H9 (cell line): ENCODE data around the gene PHF11. TPM values are rescaled to one million over a fixed set of nuclear protein-coding genes. Genes with fewer than 3 reads are reported as not detected.

Source experiments
- DNase-seq: peaks from one replicate; pipeline ENCODE4 v3.0.0-alpha.2; 2017
- H2AFZ ChIP-seq: one replicate; pipeline ENCODE4 v1.6.1; 2013; ENCODE audit warnings: mild to moderate bottlenecking, low read length, control low read depth, moderate library complexity
- H2AK5ac ChIP-seq: 2 replicates; pipeline ENCODE4 v1.6.1; 2013; ENCODE audit warnings: low read length, control low read depth, mixed read lengths; ENCODE audit not compliant: insufficient read length
- H2BK120ac ChIP-seq: one replicate; pipeline ENCODE4 v1.6.1; 2013; ENCODE audit warnings: low read depth, mild to moderate bottlenecking, low read length, control low read depth, inconsistent platforms; ENCODE audit not compliant: poor library complexity, severe bottlenecking
- H2BK12ac ChIP-seq: 2 replicates; pipeline ENCODE4 v1.6.1; 2013; ENCODE audit warnings: low read length, control low read depth, mixed read lengths, low read depth; ENCODE audit not compliant: insufficient read length
- H2BK15ac ChIP-seq: 2 replicates; pipeline ENCODE4 v1.6.1; 2013; ENCODE audit warnings: low read depth, low read length, control low read depth
- H2BK20ac ChIP-seq: one replicate; pipeline ENCODE4 v1.6.1; 2013; ENCODE audit warnings: low read depth, mild to moderate bottlenecking, low read length, control low read depth, inconsistent platforms; ENCODE audit not compliant: poor library complexity, severe bottlenecking
- H2BK5ac ChIP-seq: 2 replicates; pipeline ENCODE4 v1.6.1; 2013; ENCODE audit warnings: low read length, control low read depth, mixed read lengths; ENCODE audit not compliant: insufficient read length
- H3K14ac ChIP-seq: 2 replicates; pipeline ENCODE4 v1.6.1; 2013; ENCODE audit warnings: low read length, control low read depth; ENCODE audit not compliant: insufficient read depth
- H3K18ac ChIP-seq: 2 replicates; pipeline ENCODE4 v1.6.1; 2013; ENCODE audit warnings: low read depth, mild to moderate bottlenecking, mixed read lengths, low read length, control low read depth; ENCODE audit not compliant: insufficient read length
- H3K23ac ChIP-seq: 2 replicates; pipeline ENCODE4 v1.6.1; 2013; ENCODE audit warnings: low read length, control low read depth, mixed read lengths, low read depth; ENCODE audit not compliant: insufficient read length
- H3K23me2 ChIP-seq: 2 replicates; pipeline ENCODE4 v1.6.1; 2013; ENCODE audit warnings: low read depth, mild to moderate bottlenecking, mixed read lengths, low read length, control low read depth; ENCODE audit not compliant: insufficient read length, poor library complexity, severe bottlenecking
- H3K27ac ChIP-seq: 2 replicates; pipeline ENCODE4 v1.5.1; 2013; ENCODE audit warnings: low read length, control low read depth, mixed read lengths, low read depth; ENCODE audit not compliant: insufficient read length
- H3K27me3 ChIP-seq: 2 replicates; pipeline ENCODE4 v1.6.1; 2013; ENCODE audit warnings: low read length, control low read depth, inconsistent platforms; ENCODE audit not compliant: insufficient read depth
- H3K4ac ChIP-seq: 2 replicates; pipeline ENCODE4 v1.6.1; 2013; ENCODE audit warnings: low read depth, mild to moderate bottlenecking, control low read depth, inconsistent platforms, low read length, moderate library complexity
- H3K4me1 ChIP-seq: 2 replicates; pipeline ENCODE4 v1.6.1; 2013; ENCODE audit warnings: low read length, control low read depth, inconsistent platforms; ENCODE audit not compliant: insufficient read depth
- H3K4me2 ChIP-seq: 2 replicates; pipeline ENCODE4 v1.6.1; 2013; ENCODE audit warnings: low read length, control low read depth, mixed read lengths; ENCODE audit not compliant: insufficient read length, insufficient read depth
- H3K56ac ChIP-seq: 2 replicates; pipeline ENCODE4 v1.6.1; 2013; ENCODE audit warnings: low read depth, mild to moderate bottlenecking, mixed read lengths, low read length, control low read depth; ENCODE audit not compliant: insufficient read length
- H3K79me1 ChIP-seq: 2 replicates; pipeline ENCODE4 v1.6.1; 2013; ENCODE audit warnings: low read depth, mild to moderate bottlenecking, moderate library complexity, low read length, control low read depth, inconsistent platforms; ENCODE audit not compliant: insufficient read depth, poor library complexity, severe bottlenecking
- H3K79me2 ChIP-seq: 2 replicates; pipeline ENCODE4 v1.6.1; 2013; ENCODE audit warnings: low read length, control low read depth, inconsistent platforms; ENCODE audit not compliant: insufficient read depth
- H3K9ac ChIP-seq: 2 replicates; pipeline ENCODE4 v1.6.1; 2013; ENCODE audit warnings: low read length, control low read depth, mixed read lengths; ENCODE audit not compliant: insufficient read length; ENCODE audit errors: extremely low read depth
- H3K9me3 ChIP-seq: one replicate; pipeline ENCODE4 v1.6.1; 2013; ENCODE audit warnings: low read depth, low read length, inconsistent platforms; ENCODE audit not compliant: control insufficient read depth
- H3T11ph ChIP-seq: one replicate; pipeline ENCODE4 v1.6.1; 2013; ENCODE audit warnings: mild to moderate bottlenecking, low read length, control low read depth, inconsistent platforms
- H4K20me1 ChIP-seq: one replicate; pipeline ENCODE4 v1.6.1; 2013; ENCODE audit not compliant: control insufficient read depth, insufficient read length, insufficient read depth
- H4K5ac ChIP-seq: 2 replicates; pipeline ENCODE4 v1.6.1; 2013; ENCODE audit warnings: low read depth, mild to moderate bottlenecking, mixed read lengths, low read length, control low read depth; ENCODE audit not compliant: insufficient read length
- H4K8ac ChIP-seq: replicated peaks from 2 replicates; pipeline ENCODE4 v1.6.1; 2013; ENCODE audit warnings: low read length, control low read depth, mixed read lengths, low read depth; ENCODE audit not compliant: insufficient read length
- H4K91ac ChIP-seq: 2 replicates; pipeline ENCODE4 v1.6.1; 2013; ENCODE audit warnings: low read depth, mild to moderate bottlenecking, moderate library complexity, mixed read lengths, low read length, control low read depth; ENCODE audit not compliant: insufficient read length
- H3K27ac Mint-ChIP-seq, 3 experiments: 2 replicates in 2 of 3; 3 replicates in 1 of 3; pipeline ENCODE4 v1.8.0; 2020 to 2021; ENCODE audit warnings: mixed read lengths in 3 of 3, mild to moderate bottlenecking in 1 of 3, moderate library complexity in 1 of 3
- H3K27me3 Mint-ChIP-seq: 2 replicates; pipeline ENCODE4 v1.8.0; 2021; ENCODE audit warnings: low read depth, mild to moderate bottlenecking, moderate library complexity, mixed read lengths
- H3K36me3 Mint-ChIP-seq, 3 experiments: 2 replicates in 2 of 3; 3 replicates in 1 of 3; pipeline ENCODE4 v1.8.0; 2020 to 2021; ENCODE audit warnings: low read depth in 3 of 3, mixed read lengths in 3 of 3; ENCODE audit not compliant: insufficient read depth in 1 of 3
- H3K4me1 Mint-ChIP-seq, 2 experiments: 2 replicates each; pipeline ENCODE4 v1.8.0; 2020; ENCODE audit warnings: mixed read lengths in 2 of 2
- H3K4me3 Mint-ChIP-seq, 2 experiments: 2 replicates in 1 of 2; 3 replicates in 1 of 2; pipeline ENCODE4 v1.8.0; 2020 to 2021; ENCODE audit warnings: mild to moderate bottlenecking in 2 of 2, mixed read lengths in 2 of 2, moderate library complexity in 1 of 2
- H3K9me3 Mint-ChIP-seq, 2 experiments: 2 replicates in 1 of 2; 3 replicates in 1 of 2; pipeline ENCODE4 v1.8.0; 2020; ENCODE audit warnings: mild to moderate bottlenecking in 2 of 2, mixed read lengths in 2 of 2, moderate library complexity in 1 of 2
- CTCF ChIP-seq: fragments of 200-600 bp; sonication (generic); conservative IDR thresholded peaks from 3 replicates; pipeline ENCODE4 v1.8.0; 2021; ENCODE audit warnings: antibody characterized with exemption, mild to moderate bottlenecking
- WGBS: extraction: QIAGEN DNeasy Blood & Tissue Kit; methylation state at CpG from one replicate; pipeline ENCODE4 v1.1.7; 2013; ENCODE audit warnings: missing lambda C conversion rate, low lambda C conversion rate, mixed read lengths; ENCODE audit not compliant: insufficient read length; ENCODE audit errors: extremely low coverage; 5-methylcytosine and 5-hydroxymethylcytosine counted together
- total RNA-seq: library from RNA; stranded (reverse); gene quantifications from 2 replicates; pipeline ENCODE4 v1.2.1, GENCODE V29; 2021

The PHF11 gene
- total RNA-seq, 1 experiment from 2014 or later, result 13.5 TPM

GRCh38 chr13:49532593-49532992 is 36.8 kb downstream of the PHF11 start:
- no peaks in the 10 kb centered on the region for H3K4me1 ChIP-seq
- H3K56ac ChIP-seq, result no peak overlapping the region
- no peak overlapping the region for H2BK12ac ChIP-seq
- no peak overlapping the region for H3K4me3 Mint-ChIP-seq
- no peaks in the 10 kb centered on the region; a peak in 1 of 4 replicates for H3K4me1 Mint-ChIP-seq
- H2AK5ac ChIP-seq, result no peak overlapping the region
- no peak overlapping the region for H3K14ac ChIP-seq
- no peak overlapping the region for H4K5ac ChIP-seq
- H3K23ac ChIP-seq, result no peak overlapping the region
- H3K79me1 ChIP-seq, result no peaks in the 10 kb centered on the region
- H4K8ac ChIP-seq, result no peak overlapping the region
- no peak overlapping the region for H2BK20ac ChIP-seq
- no peaks in the 10 kb centered on the region for H4K20me1 ChIP-seq
- no peak overlapping the region for H2BK5ac ChIP-seq
- no peaks in the 10 kb centered on the region; the same call in 1 of the 2 replicates for H3K27me3 Mint-ChIP-seq
- no peak overlapping the region for H3K27ac Mint-ChIP-seq
- no peak for TF ChIP-seq CTCF
- no peak overlapping the region for H3K9ac ChIP-seq
- no peak overlapping the region for H3K4me2 ChIP-seq
- no peak overlapping the region for H3K27ac ChIP-seq
- no peaks in the 10 kb centered on the region for H3K79me2 ChIP-seq
- H3K9me3 ChIP-seq, result no peaks in the 10 kb centered on the region
- no peak overlapping the region for H2BK120ac ChIP-seq
- H4K91ac ChIP-seq, result no peak overlapping the region
- H2BK15ac ChIP-seq, result no peak overlapping the region
- H3K9me3 Mint-ChIP-seq, result no peaks in the 10 kb centered on the region
- no peak overlapping the region for H3K4ac ChIP-seq
- no peaks in the 10 kb centered on the region for H3K27me3 ChIP-seq
- H3T11ph ChIP-seq, result no peak overlapping the region
- peaks cover 8 to 28% (median 21%) of the 10 kb centered on the region in 3 experiments; a peak in 5 of 7 replicates for H3K36me3 Mint-ChIP-seq
- DNase-seq, result no peak
- no peaks in the 10 kb centered on the region for H3K23me2 ChIP-seq
- H3K18ac ChIP-seq, result no peak overlapping the region
- no CpG with 5 or more reads among the region's 1 CpG for WGBS
- no peak overlapping the region for H2AFZ ChIP-seq
